DMS79 (cell line): ENCODE results near the gene SMPX.

Experiments
- DNase-seq: peaks from one replicate; lab custom pipeline; 2025; lab: John Stamatoyannopoulos, UW

SMPX gene

DNA sequence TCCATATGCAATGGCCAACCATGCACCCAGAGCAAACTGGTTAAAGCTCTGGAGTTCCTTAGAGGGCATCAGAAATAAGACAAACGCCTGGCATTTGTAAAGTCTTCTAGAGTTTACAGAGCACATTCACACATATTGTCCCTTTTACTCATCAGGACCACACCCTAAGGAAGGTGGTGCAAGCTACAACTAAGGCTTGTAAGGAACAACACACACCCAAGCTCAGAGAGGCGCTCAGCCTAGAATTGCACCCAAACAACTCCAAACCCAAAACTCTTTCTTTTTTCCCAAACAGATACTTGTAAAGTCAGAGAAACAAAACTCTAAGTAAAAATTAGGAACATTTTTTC, 46.1 kb downstream of the SMPX start:
- no peak for DNase-seq

- DNase-seq: no peak
Observed at GRCh38 chrX:21711129-21711847, 46.6 kb downstream of the SMPX start.

DNA sequence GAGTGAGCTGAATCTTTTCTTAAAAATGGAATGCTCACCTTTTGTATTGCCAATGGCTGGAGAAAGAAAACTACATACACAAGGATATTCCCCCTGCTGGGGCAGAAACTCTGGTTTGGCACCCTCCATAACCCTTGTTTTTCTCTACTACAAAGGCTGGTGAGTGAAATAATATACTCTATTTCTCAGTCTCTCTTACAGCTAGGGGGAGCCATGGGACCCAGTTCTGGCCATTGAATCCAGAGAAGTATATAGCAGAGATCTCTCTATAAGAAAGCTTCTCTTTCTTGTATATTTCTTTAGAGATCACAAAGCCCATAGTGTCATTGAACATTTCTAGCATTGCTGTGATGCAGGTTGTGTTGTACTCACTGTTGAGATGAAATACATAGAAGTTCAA, 49.8 kb downstream of the SMPX start:
- no peak for DNase-seq

- DNase-seq: no peak
Observed at GRCh38 chrX:21705225-21705624, 52.7 kb downstream of the SMPX start.

DNA sequence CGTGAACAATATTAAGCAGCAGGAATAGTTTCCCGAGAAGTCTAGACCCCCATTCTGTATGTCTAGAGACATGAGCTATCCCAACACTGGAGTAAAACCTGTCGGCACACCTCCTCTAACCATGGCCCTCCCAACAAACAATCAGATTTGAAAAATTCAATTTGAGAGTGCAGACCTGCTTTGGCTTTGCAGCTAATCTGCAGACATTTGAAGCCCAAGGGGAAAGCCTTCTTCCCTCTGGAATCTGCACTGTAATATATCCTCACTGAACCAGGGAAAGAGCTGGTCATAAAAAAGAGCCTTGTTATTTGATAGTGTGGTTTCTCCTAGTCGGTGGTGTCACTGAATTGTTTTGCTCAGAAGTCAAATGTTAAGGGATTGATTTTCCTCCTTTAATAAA, 55.2 kb downstream of the SMPX start:
- no peak for DNase-seq

DNA sequence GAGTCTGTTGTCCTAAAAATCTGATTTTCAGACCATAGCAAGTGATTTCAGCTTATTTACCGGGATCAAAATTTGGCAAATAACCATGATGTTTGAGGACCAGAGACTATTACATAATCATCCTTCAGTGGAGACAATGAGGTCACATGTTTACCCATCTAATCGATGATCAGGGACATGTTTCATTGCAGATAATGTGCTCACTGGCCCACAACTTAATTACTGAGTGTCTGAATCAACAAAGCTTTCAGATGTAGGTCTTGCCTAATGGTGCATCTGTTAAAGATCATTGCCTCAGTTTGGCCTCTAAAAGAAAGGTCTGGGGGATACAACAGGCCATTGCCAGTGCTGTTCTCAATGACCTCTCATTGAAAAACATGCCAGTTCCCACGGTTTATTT, 56.9 kb downstream of the SMPX start:
- no peak for DNase-seq

GRCh38 chrX:21700275-21700674, 57.6 kb downstream of the SMPX start:
- no peak for DNase-seq

GRCh38 chrX:21699136-21699535, 58.8 kb downstream of the SMPX start:
- DNase-seq: no peak

DNA sequence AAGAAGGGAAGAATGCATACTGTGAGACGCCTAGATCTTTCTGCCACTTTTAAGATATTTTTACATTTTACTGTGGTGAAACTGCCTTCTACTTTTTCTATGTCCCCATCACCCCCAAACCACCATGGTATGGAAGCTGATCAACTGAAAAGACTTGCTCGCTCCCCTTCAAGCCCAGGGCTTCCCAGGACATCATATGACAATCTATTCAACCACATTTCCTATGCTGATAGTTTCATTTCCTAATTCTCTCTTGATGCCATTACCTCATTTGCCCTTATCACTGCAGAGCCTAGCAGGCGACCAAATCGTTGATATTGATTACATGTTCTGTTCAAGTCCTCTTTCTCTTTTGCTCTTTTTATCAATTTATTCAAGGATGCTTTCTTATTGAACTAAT, 59.6 kb downstream of the SMPX start:
- DNase-seq: no peak

DNA sequence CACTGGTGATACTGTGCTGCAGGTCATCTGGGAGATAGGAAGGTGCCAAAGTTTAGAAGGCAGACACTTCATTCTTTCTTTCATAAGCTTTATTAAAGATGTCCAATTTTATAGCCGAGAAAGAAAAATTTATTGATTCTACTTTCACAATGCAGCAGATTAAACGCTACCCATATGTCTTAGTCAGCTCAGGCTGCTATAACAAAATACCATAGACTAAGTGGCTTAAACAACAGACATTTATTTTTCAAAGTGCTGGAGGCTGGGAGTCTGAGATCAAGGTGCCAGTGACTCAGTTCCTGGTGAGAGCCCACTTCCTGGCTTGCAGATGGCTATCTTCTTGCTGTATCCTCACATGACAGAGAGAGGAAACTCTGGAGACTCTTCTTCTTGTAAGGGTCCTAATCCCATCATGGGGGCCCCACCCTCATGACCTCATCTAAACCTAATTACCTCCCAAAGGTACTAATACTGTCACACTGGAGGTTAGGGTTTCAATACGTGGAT, 66.4 kb downstream of the SMPX start:
- DNase-seq: no peak

- DNase-seq: no peak
Observed at GRCh38 chrX:21683941-21684340, 74.0 kb downstream of the SMPX start.

GRCh38 chrX:21678048-21678612, 79.8 kb downstream of the SMPX start:
- no peak for DNase-seq

GRCh38 chrX:21675931-21676330, 82.0 kb downstream of the SMPX start:
- no peak for DNase-seq

GRCh38 chrX:21674430-21675186, 83.3 kb downstream of the SMPX start:
- DNase-seq: no peak

- DNase-seq: no peak
Observed at GRCh38 chrX:21666679-21667078, 91.2 kb downstream of the SMPX start.

DNA sequence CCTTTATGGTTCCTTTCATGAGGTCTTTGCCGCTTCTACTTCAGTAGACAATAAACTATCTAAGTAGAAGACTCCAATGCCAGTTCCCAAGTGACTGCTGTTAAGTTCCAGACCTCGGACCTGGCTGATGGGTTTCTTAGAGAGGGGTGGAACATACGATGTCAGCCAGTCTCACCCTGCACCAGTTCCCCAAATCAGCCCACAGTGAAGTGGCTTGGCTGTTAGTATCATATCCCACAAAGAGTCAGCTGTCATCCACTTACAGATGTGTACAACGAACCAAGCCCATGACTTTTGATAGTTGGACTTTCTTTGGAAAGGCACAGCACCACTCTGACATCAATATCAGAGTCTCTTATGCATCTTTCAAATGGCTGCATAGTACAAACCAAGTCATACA, 91.7 kb downstream of the SMPX start:
- DNase-seq: no peak

DNA sequence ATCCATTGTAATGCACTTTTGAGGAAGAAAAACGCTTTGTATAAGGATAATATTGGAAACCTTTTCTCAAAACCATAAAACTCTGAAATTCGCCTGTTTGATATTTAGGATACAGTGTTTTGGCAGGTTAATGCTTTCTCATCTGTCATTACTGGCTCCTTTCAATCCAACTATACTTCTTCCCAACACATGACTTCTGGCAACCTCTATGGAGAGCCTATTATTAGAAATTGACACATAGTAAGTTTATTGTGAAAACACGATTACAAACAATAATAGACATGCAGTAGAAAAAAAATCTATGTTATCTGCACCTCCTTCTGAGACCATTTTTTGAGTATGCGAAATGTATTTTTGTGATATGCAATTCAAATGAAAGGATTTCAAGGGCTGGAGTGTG, 95.2 kb downstream of the SMPX start:
- no peak for DNase-seq

DNA sequence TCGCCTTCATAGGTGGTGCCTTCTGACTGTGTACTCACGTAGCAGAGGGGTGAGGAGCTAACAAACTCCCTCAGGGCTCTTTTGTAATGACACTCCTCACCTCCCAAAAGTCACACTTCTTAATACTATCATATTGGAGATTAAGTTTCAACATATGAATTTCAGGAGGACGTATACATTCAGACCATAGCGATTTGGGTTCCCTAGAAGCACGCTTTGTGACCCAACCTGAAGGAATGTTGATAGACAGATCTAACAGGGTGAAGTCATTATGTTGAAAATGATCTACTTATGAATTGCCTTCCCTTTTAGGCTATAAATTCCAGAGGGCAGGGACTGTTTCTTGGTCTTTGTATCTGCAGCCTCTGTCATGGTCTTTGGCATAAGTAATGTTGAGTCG, 96.6 kb downstream of the SMPX start:
- no peak for DNase-seq

DNA sequence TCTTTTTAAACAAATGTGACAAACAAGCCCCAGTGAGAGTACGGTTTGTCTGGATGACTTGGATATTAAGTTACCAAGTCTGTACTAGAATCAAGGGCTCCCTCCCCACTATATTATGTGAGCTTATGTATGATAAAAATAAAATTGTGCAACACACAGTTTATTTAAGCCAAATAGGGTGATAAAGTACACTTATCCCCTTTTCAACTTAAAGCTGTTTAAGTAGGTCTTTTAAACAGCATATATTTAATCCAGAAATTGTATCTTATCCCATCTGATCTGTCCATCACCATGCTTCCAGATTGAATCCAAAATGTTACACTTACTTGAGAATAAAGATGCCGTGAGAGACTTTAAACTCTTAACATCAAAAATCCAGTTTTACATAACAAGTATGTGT, 97.8 kb downstream of the SMPX start:
- peak; percentile 30 for DNase-seq

GRCh38 chrX:21659320-21659719, 98.6 kb downstream of the SMPX start:
- no peak for DNase-seq

GRCh38 chrX:21658746-21659145, 99.2 kb downstream of the SMPX start:
- no peak for DNase-seq

- no peak for DNase-seq
Observed at GRCh38 chrX:21658152-21658737, 99.7 kb downstream of the SMPX start, which contains the start of gene KLHL34. KLHL34 (minus strand) TSS chrX:21658330; CDS start chrX:21657788, 542 bp downstream.
